GM23338 (cell line): ENCODE results near the gene MED14. TPM values are rescaled to one million over a fixed set of nuclear protein-coding genes. Genes with fewer than 3 reads are reported as not detected.

Experiments
- ATAC-seq: fragments of 200-7000 bp; cut with Tn5 transposase; 3 replicates; pipeline ENCODE4 v1.9.1; 2020
- DNase-seq: peaks from one replicate; pipeline ENCODE4 v3.0.0-alpha.2; 2015; ENCODE audit warnings: low spot score
- H2AFZ ChIP-seq: fragments of 200-600 bp; sonication (generic); 2 replicates; pipeline ENCODE4 v1.8.0; 2016; ENCODE audit warnings: antibody characterized with exemption, mild to moderate bottlenecking, moderate library complexity
- H3F3A ChIP-seq: fragments of 200-600 bp; sonication (generic); replicated peaks from 2 replicates; pipeline ENCODE4 v1.8.0; 2017; ENCODE audit warnings: antibody characterized with exemption, mixed run types, low read depth
- H3K27ac ChIP-seq: fragments of 200-600 bp; sonication (generic); 2 replicates; pipeline ENCODE4 v1.6.1; 2016; ENCODE audit warnings: low read depth
- H3K27me3 ChIP-seq: fragments of 200-600 bp; sonication (generic); 2 replicates; pipeline ENCODE4 v1.8.0; 2016; ENCODE audit warnings: mild to moderate bottlenecking, mixed run types, moderate library complexity; ENCODE audit not compliant: insufficient read depth
- H3K36me3 ChIP-seq: fragments of 200-600 bp; sonication (generic); 2 replicates; pipeline ENCODE4 v1.8.0; 2016; ENCODE audit warnings: mild to moderate bottlenecking; ENCODE audit not compliant: insufficient read depth
- H3K4me1 ChIP-seq: fragments of 200-600 bp; sonication (generic); 2 replicates; pipeline ENCODE4 v1.8.0; 2016; ENCODE audit warnings: mild to moderate bottlenecking, moderate library complexity; ENCODE audit not compliant: insufficient read depth
- H3K4me2 ChIP-seq: fragments of 200-600 bp; sonication (generic); 2 replicates; pipeline ENCODE4 v1.7.1; 2017; ENCODE audit warnings: mixed run types
- H3K4me3 ChIP-seq: fragments of 200-600 bp; sonication (generic); 2 replicates; pipeline ENCODE4 v1.6.1; 2016; ENCODE audit warnings: mixed run types
- H3K79me2 ChIP-seq: fragments of 200-600 bp; sonication (generic); replicated peaks from 2 replicates; pipeline ENCODE4 v1.8.0; 2017; ENCODE audit warnings: mild to moderate bottlenecking; ENCODE audit not compliant: insufficient read depth
- H3K9me2 ChIP-seq: fragments of 200-600 bp; sonication (generic); 2 replicates; pipeline ENCODE4 v1.8.0; 2017; ENCODE audit not compliant: insufficient read depth
- H4K20me1 ChIP-seq: fragments of 200-600 bp; sonication (generic); replicated peaks from 2 replicates; pipeline ENCODE4 v1.8.0; 2017; ENCODE audit warnings: mild to moderate bottlenecking; ENCODE audit not compliant: insufficient read depth
- H3K27ac Mint-ChIP-seq: 2 replicates; pipeline ENCODE4 v1.8.0; 2020; ENCODE audit warnings: inconsistent platforms, mild to moderate bottlenecking, moderate library complexity, mixed read lengths
- H3K27me3 Mint-ChIP-seq: 3 replicates; pipeline ENCODE4 v1.8.0; 2022; ENCODE audit warnings: low read depth, mild to moderate bottlenecking, moderate library complexity, mixed read lengths, inconsistent platforms; ENCODE audit not compliant: insufficient read depth, poor library complexity
- H3K36me3 Mint-ChIP-seq: 3 replicates; pipeline ENCODE4 v1.8.0; 2021; ENCODE audit warnings: low read depth, mild to moderate bottlenecking, inconsistent platforms, moderate library complexity, mixed read lengths
- H3K4me1 Mint-ChIP-seq: 3 replicates; pipeline ENCODE4 v1.8.0; 2020; ENCODE audit warnings: mild to moderate bottlenecking, inconsistent platforms, mixed read lengths
- H3K4me3 Mint-ChIP-seq: 3 replicates; pipeline ENCODE4 v1.8.0; 2021; ENCODE audit warnings: moderate library complexity, mild to moderate bottlenecking, inconsistent platforms, mixed read lengths
- H3K9me3 Mint-ChIP-seq: 3 replicates; pipeline ENCODE4 v1.8.0; 2020; ENCODE audit warnings: moderate library complexity, mild to moderate bottlenecking, inconsistent platforms, mixed read lengths
- CREB1 ChIP-seq: fragments of 250-450 bp; sonication (Bioruptor Pico); IDR thresholded peaks from 2 replicates; pipeline ENCODE4 v1.5.0; 2020; ENCODE audit warnings: low read depth, mild to moderate bottlenecking, moderate library complexity
- EZH2 ChIP-seq: fragments of 200-600 bp; sonication (generic); IDR thresholded peaks from one replicate; pipeline ENCODE4 v1.8.0; 2017; ENCODE audit warnings: antibody characterized with exemption, mild to moderate bottlenecking, low read depth; ENCODE audit not compliant: unreplicated experiment
- EZH2phosphoT487 ChIP-seq: fragments of 200-600 bp; sonication (generic); IDR thresholded peaks from one replicate; pipeline ENCODE4 v1.8.1; 2018; ENCODE audit warnings: antibody characterized with exemption; ENCODE audit not compliant: unreplicated experiment
- JUNB ChIP-seq: IDR thresholded peaks from one replicate; pipeline ENCODE4 v1.6.1; 2016; ENCODE audit warnings: antibody characterized with exemption; ENCODE audit not compliant: unreplicated experiment
- NANOG ChIP-seq: IDR thresholded peaks from 2 replicates; pipeline ENCODE4 v1.6.1; 2016; ENCODE audit warnings: antibody characterized with exemption, borderline replicate concordance
- POLR2AphosphoS5 ChIP-seq: IDR thresholded peaks from 2 replicates; pipeline ENCODE4 v1.6.1; 2016; ENCODE audit warnings: antibody characterized with exemption, low read depth
- STAT1 ChIP-seq: IDR thresholded peaks from one replicate; pipeline ENCODE4 v1.6.1; 2016; ENCODE audit warnings: antibody characterized with exemption; ENCODE audit not compliant: unreplicated experiment
- ZNF114 ChIP-seq: fragments of 250-450 bp; sonication (Bioruptor Pico); IDR thresholded peaks from 2 replicates; pipeline ENCODE4 v1.5.0; 2020; ENCODE audit warnings: mild to moderate bottlenecking, moderate library complexity
- ZNF331 ChIP-seq: fragments of 250-450 bp; sonication (Bioruptor Pico); IDR thresholded peaks from 2 replicates; pipeline ENCODE4 v1.5.0; 2020; ENCODE audit warnings: low read depth, mild to moderate bottlenecking, moderate library complexity
- polyA plus RNA-seq: library from polyadenylated mRNA; unstranded; fragments of >200 nt; fragmentation: Nextera tagmentation; extraction: Ambion mirVana; gene quantifications from 2 replicates; pipeline ENCODE4 v1.2.1, GENCODE V29; 2016
- total RNA-seq: library from RNA; depleted of rRNA; stranded (reverse); fragments of >200 nt; shearing (Covaris generic); gene quantifications from 2 replicates; pipeline ENCODE4 v1.2.3, GENCODE V29; 2014
- TF ChIP-seq, protein P1 (sequence below), 2 experiments: fragments of 200-600 bp in 1 of 2; sonication (generic) in 1 of 2; conservative IDR thresholded peaks; 2 replicates each; pipeline versions ENCODE4 v1.5.1 to v1.6.1; 2016 to 2017; ENCODE audit warnings: antibody characterized with exemption in 2 of 2, low read depth in 2 of 2, mild to moderate bottlenecking in 2 of 2, moderate library complexity in 1 of 2
- TF ChIP-seq, protein P2 (sequence below): IDR thresholded peaks from 2 replicates; pipeline ENCODE4 v1.6.1; 2016; ENCODE audit warnings: antibody characterized with exemption
- TF ChIP-seq, protein P3 (sequence below): IDR thresholded peaks from one replicate; pipeline ENCODE4 v1.6.1; 2018; ENCODE audit warnings: antibody characterized with exemption; ENCODE audit not compliant: unreplicated experiment
- TF ChIP-seq, protein P4 (sequence below): fragments of 250-450 bp; sonication (Bioruptor Pico); IDR thresholded peaks from 2 replicates; pipeline ENCODE4 v1.5.0; 2020; ENCODE audit warnings: mild to moderate bottlenecking, moderate library complexity

MED14 gene
- total and polyA plus RNA-seq, 2 experiments from 2014 or later = 29.8 to 99.3 TPM

DNA sequence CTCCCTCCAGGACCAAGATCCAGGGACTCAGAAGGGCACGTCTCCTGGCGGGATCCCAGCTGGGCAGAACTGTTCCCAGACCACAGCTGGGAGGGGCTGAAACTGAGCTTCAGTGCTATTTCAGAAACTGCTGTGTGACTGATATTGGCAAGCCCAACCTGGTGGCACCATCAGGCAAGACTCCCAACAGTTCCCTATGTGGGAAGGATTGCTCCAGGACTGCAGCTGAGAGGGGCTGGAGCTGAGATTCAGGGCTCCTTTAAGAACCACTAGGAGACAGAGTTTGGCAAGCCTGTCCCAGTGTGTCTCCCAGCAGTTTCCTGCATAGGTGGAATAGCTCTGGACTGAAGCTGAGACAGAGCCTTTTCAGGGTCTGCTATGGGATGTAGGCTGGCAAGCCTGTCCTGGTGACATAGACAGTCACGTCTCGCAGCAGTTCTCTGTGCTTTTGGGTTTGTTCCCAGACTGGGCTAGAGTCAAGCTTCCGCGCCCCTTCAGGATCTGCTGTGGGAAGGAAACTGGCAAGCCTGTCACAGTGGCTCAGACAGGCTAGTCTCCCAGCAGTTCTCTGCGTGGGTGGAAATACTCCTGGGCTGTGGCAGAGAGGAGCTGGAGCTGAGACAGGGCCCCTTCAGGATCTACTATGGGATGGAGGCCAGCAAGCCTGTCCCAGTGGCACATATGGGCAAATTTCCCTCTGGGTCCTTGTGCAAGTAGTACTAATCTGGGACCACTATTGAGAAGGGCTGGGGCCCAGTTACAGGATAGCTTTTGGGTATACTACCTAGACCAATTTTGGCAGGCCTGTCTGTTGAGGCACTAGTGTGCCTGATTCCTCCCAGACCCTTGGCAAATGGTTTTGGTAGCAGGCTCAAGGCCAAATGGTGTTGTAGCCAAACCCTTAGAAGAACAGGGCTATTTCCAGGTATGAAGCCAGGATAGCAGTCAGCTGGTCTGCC, 20.2 kb upstream of the MED14 start:
- no peaks in the 10 kb centered on the region for H3K9me3 Mint-ChIP-seq
- no peaks in the 10 kb centered on the region for H3K9me2 ChIP-seq
- H3F3A ChIP-seq = no peaks in the 10 kb centered on the region
- no peak overlapping the region for H3K4me3 ChIP-seq
- H3K27ac ChIP-seq = no peak overlapping the region
- peaks cover 1% of the 10 kb centered on the region for H3K27me3 Mint-ChIP-seq
- no peak overlapping the region for H3K4me3 Mint-ChIP-seq
- no peak overlapping the region for H3K27ac Mint-ChIP-seq
- H3K79me2 ChIP-seq = no peaks in the 10 kb centered on the region
- H3K4me2 ChIP-seq = no peak overlapping the region
- no peaks in the 10 kb centered on the region for H4K20me1 ChIP-seq
- no peaks in the 10 kb centered on the region for H3K36me3 ChIP-seq
- H2AFZ ChIP-seq = no peak overlapping the region
- no peaks in the 10 kb centered on the region for H3K4me1 Mint-ChIP-seq
- no peak for DNase-seq
- ATAC-seq = peak; percentile 68
- no peaks in the 10 kb centered on the region for H3K4me1 ChIP-seq
- no peak for TF ChIP-seq ZNF114
- TF ChIP-seq, protein P1, sequence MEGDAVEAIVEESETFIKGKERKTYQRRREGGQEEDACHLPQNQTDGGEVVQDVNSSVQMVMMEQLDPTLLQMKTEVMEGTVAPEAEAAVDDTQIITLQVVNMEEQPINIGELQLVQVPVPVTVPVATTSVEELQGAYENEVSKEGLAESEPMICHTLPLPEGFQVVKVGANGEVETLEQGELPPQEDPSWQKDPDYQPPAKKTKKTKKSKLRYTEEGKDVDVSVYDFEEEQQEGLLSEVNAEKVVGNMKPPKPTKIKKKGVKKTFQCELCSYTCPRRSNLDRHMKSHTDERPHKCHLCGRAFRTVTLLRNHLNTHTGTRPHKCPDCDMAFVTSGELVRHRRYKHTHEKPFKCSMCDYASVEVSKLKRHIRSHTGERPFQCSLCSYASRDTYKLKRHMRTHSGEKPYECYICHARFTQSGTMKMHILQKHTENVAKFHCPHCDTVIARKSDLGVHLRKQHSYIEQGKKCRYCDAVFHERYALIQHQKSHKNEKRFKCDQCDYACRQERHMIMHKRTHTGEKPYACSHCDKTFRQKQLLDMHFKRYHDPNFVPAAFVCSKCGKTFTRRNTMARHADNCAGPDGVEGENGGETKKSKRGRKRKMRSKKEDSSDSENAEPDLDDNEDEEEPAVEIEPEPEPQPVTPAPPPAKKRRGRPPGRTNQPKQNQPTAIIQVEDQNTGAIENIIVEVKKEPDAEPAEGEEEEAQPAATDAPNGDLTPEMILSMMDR (conservative IDR thresholded peaks at IDR 0.05; ENCODE audit: low read depth in 2 of 2) = no peak
- TF ChIP-seq, protein P2, sequence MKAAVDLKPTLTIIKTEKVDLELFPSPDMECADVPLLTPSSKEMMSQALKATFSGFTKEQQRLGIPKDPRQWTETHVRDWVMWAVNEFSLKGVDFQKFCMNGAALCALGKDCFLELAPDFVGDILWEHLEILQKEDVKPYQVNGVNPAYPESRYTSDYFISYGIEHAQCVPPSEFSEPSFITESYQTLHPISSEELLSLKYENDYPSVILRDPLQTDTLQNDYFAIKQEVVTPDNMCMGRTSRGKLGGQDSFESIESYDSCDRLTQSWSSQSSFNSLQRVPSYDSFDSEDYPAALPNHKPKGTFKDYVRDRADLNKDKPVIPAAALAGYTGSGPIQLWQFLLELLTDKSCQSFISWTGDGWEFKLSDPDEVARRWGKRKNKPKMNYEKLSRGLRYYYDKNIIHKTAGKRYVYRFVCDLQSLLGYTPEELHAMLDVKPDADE = no peak
- TF ChIP-seq, protein P3, sequence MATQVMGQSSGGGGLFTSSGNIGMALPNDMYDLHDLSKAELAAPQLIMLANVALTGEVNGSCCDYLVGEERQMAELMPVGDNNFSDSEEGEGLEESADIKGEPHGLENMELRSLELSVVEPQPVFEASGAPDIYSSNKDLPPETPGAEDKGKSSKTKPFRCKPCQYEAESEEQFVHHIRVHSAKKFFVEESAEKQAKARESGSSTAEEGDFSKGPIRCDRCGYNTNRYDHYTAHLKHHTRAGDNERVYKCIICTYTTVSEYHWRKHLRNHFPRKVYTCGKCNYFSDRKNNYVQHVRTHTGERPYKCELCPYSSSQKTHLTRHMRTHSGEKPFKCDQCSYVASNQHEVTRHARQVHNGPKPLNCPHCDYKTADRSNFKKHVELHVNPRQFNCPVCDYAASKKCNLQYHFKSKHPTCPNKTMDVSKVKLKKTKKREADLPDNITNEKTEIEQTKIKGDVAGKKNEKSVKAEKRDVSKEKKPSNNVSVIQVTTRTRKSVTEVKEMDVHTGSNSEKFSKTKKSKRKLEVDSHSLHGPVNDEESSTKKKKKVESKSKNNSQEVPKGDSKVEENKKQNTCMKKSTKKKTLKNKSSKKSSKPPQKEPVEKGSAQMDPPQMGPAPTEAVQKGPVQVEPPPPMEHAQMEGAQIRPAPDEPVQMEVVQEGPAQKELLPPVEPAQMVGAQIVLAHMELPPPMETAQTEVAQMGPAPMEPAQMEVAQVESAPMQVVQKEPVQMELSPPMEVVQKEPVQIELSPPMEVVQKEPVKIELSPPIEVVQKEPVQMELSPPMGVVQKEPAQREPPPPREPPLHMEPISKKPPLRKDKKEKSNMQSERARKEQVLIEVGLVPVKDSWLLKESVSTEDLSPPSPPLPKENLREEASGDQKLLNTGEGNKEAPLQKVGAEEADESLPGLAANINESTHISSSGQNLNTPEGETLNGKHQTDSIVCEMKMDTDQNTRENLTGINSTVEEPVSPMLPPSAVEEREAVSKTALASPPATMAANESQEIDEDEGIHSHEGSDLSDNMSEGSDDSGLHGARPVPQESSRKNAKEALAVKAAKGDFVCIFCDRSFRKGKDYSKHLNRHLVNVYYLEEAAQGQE = no peak
- TF ChIP-seq EZH2 = no peak
- TF ChIP-seq STAT1 = no peak
- no peak for TF ChIP-seq ZNF331 (CRISPR knock-in tag)
- no peak for TF ChIP-seq POLR2AphosphoS5
- no peak for TF ChIP-seq CREB1 (CRISPR knock-in tag)
- TF ChIP-seq, protein P4, sequence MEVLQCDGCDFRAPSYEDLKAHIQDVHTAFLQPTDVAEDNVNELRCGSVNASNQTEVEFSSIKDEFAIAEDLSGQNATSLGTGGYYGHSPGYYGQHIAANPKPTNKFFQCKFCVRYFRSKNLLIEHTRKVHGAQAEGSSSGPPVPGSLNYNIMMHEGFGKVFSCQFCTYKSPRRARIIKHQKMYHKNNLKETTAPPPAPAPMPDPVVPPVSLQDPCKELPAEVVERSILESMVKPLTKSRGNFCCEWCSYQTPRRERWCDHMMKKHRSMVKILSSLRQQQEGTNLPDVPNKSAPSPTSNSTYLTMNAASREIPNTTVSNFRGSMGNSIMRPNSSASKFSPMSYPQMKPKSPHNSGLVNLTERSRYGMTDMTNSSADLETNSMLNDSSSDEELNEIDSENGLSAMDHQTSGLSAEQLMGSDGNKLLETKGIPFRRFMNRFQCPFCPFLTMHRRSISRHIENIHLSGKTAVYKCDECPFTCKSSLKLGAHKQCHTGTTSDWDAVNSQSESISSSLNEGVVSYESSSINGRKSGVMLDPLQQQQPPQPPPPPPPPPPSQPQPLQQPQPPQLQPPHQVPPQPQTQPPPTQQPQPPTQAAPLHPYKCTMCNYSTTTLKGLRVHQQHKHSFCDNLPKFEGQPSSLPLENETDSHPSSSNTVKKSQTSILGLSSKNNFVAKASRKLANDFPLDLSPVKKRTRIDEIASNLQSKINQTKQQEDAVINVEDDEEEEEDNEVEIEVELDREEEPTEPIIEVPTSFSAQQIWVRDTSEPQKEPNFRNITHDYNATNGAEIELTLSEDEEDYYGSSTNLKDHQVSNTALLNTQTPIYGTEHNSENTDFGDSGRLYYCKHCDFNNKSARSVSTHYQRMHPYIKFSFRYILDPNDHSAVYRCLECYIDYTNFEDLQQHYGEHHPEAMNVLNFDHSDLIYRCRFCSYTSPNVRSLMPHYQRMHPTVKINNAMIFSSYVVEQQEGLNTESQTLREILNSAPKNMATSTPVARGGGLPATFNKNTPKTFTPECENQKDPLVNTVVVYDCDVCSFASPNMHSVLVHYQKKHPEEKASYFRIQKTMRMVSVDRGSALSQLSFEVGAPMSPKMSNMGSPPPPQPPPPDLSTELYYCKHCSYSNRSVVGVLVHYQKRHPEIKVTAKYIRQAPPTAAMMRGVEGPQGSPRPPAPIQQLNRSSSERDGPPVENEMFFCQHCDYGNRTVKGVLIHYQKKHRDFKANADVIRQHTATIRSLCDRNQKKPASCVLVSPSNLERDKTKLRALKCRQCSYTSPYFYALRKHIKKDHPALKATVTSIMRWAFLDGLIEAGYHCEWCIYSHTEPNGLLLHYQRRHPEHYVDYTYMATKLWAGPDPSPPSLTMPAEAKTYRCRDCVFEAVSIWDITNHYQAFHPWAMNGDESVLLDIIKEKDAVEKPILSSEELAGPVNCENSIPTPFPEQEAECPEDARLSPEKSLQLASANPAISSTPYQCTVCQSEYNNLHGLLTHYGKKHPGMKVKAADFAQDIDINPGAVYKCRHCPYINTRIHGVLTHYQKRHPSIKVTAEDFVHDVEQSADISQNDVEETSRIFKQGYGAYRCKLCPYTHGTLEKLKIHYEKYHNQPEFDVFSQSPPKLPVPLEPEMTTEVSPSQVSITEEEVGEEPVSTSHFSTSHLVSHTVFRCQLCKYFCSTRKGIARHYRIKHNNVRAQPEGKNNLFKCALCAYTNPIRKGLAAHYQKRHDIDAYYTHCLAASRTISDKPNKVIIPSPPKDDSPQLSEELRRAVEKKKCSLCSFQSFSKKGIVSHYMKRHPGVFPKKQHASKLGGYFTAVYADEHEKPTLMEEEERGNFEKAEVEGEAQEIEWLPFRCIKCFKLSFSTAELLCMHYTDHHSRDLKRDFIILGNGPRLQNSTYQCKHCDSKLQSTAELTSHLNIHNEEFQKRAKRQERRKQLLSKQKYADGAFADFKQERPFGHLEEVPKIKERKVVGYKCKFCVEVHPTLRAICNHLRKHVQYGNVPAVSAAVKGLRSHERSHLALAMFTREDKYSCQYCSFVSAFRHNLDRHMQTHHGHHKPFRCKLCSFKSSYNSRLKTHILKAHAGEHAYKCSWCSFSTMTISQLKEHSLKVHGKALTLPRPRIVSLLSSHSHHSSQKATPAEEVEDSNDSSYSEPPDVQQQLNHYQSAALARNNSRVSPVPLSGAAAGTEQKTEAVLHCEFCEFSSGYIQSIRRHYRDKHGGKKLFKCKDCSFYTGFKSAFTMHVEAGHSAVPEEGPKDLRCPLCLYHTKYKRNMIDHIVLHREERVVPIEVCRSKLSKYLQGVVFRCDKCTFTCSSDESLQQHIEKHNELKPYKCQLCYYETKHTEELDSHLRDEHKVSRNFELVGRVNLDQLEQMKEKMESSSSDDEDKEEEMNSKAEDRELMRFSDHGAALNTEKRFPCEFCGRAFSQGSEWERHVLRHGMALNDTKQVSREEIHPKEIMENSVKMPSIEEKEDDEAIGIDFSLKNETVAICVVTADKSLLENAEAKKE (CRISPR knock-in tag) = no peak
- TF ChIP-seq EZH2phosphoT487 = no peak
- no peak for TF ChIP-seq JUNB
- TF ChIP-seq NANOG = no peak
- no peaks in the 10 kb centered on the region for H3K27me3 ChIP-seq
- no peaks in the 10 kb centered on the region; the same call in 2 of the 3 replicates for H3K36me3 Mint-ChIP-seq
